HCT116 (cell line): ENCODE results near the gene NRN1. TPM values are rescaled to one million over a fixed set of nuclear protein-coding genes. Genes with fewer than 3 reads are reported as not detected.

Experiments used
- ATAC-seq: fragments of 200-7000 bp; cut with Tn5 transposase; 2 replicates; pipeline ENCODE4 v1.9.1; 2020; ENCODE audit warnings: mild to moderate bottlenecking, moderate library complexity
- BruUV-seq: library from RNA; stranded (reverse); fragments of 400-500 nt; replicated peaks from 2 replicates; lab custom pipeline; 2021; lab: Mats Ljungman, UMichigan
- CTCF ChIA-PET: fragments of 300-600 bp; sonication (Branson Sonifier 250); formaldehyde crosslinking; loops from one replicate; lab custom pipeline; 2021; ENCODE audit warnings: antibody characterized with exemption; lab: Charles Lee
- POLR2A ChIA-PET: fragments of 300-600, 350-600 bp; sonication (Branson Sonifier 250); formaldehyde crosslinking; loops from one replicate; lab custom pipeline; 2021; ENCODE audit warnings: antibody characterized with exemption; lab: Charles Lee
- RAD21 ChIA-PET, 2 experiments: fragments of 300-600 bp; sonication (Branson Sonifier 250); formaldehyde crosslinking; loops; one replicate each; lab custom pipeline; 2023; ENCODE audit warnings: low total read pairs in 2 of 2; ENCODE audit not compliant: uncharacterized antibody in 2 of 2, unreplicated experiment in 2 of 2, low non-redundant PET in 1 of 2; lab: Charles Lee
- DNase-seq: peaks from one replicate; pipeline ENCODE4 v3.0.0-alpha.2; 2010; ENCODE audit warnings: low read depth, low spot score
- H2AFZ ChIP-seq: fragments of 200-600 bp; shearing (Covaris generic), sonication (generic); 2 replicates; pipeline ENCODE4 v1.6.1; 2017; ENCODE audit warnings: low read depth, mixed run types, mixed read lengths, antibody characterized with exemption, low read length; ENCODE audit not compliant: poor library complexity, severe bottlenecking
- H3K27ac ChIP-seq: 2 replicates; pipeline ENCODE4 v1.5.1; 2012; ENCODE audit warnings: low read depth, low read length
- H3K27me3 ChIP-seq: fragments of 200-600 bp; sonication (generic); 2 replicates; pipeline ENCODE4 v1.6.1; 2016; ENCODE audit warnings: mixed run types, low read length, mixed read lengths; ENCODE audit not compliant: insufficient read depth
- H3K36me3 ChIP-seq, 2 experiments: fragments of 200-500 bp in 1 of 2; fragments of 200-600 bp in 1 of 2; sonication (Bioruptor generic) in 1 of 2; sonication (generic) in 1 of 2; 2 replicates each; pipeline versions ENCODE4 v1.5.1 to v1.6.1; 2014 to 2016; ENCODE audit warnings: low read length in 2 of 2, inconsistent platforms in 1 of 2, mixed read lengths in 1 of 2, mixed run types in 1 of 2; ENCODE audit not compliant: insufficient read depth in 2 of 2, control insufficient read depth in 1 of 2
- H3K4me1 ChIP-seq, 2 experiments: fragments of 200-600 bp in 1 of 2; sonication (generic) in 1 of 2; 2 replicates each; pipeline versions ENCODE4 v1.5.1 to v1.6.1; 2012 to 2017; ENCODE audit warnings: low read length in 2 of 2, inconsistent platforms in 1 of 2, mild to moderate bottlenecking in 1 of 2, mixed read lengths in 1 of 2, mixed run types in 1 of 2, moderate library complexity in 1 of 2; ENCODE audit not compliant: insufficient read depth in 2 of 2, control insufficient read depth in 1 of 2
- H3K4me2 ChIP-seq: fragments of 200-600 bp; sonication (generic); 2 replicates; pipeline ENCODE4 v1.6.1; 2017; ENCODE audit warnings: mixed run types, low read length, mixed read lengths
- H3K4me3 ChIP-seq, 2 experiments: fragments of 200-600 bp in 1 of 2; sonication (generic) in 1 of 2; replicated peaks in 1 of 2; 2 replicates each; pipeline ENCODE4 v1.5.1; 2011 to 2016; ENCODE audit warnings: low read length in 2 of 2, control low read depth in 1 of 2, low read depth in 1 of 2, mild to moderate bottlenecking in 1 of 2, mixed read lengths in 1 of 2, mixed run types in 1 of 2
- H3K79me2 ChIP-seq: fragments of 200-600 bp; sonication (generic); 2 replicates; pipeline ENCODE4 v1.6.1; 2017; ENCODE audit warnings: mild to moderate bottlenecking, mixed run types, low read length, moderate library complexity, mixed read lengths; ENCODE audit not compliant: insufficient read depth
- H3K9ac ChIP-seq: fragments of 200-600 bp; sonication (generic); 2 replicates; pipeline ENCODE4 v1.6.1; 2016; ENCODE audit warnings: low read length, mixed read lengths
- H3K9me2 ChIP-seq: fragments of 200-600 bp; sonication (generic), shearing (Covaris generic); 2 replicates; pipeline ENCODE4 v1.6.1; 2017; ENCODE audit warnings: mixed run types, mild to moderate bottlenecking, moderate library complexity; ENCODE audit not compliant: insufficient read depth
- H3K9me3 ChIP-seq, 2 experiments: fragments of 200-500 bp in 1 of 2; fragments of 200-600 bp in 1 of 2; sonication (Bioruptor generic) in 1 of 2; sonication (generic) in 1 of 2; 2 replicates each; pipeline ENCODE4 v1.6.1; 2014 to 2017; ENCODE audit warnings: low read length in 2 of 2, mixed read lengths in 2 of 2, inconsistent platforms in 1 of 2, low read depth in 1 of 2, mild to moderate bottlenecking in 1 of 2, mixed run types in 1 of 2, moderate library complexity in 1 of 2; ENCODE audit not compliant: control insufficient read depth in 1 of 2, insufficient read depth in 1 of 2
- H4K20me1 ChIP-seq: fragments of 200-600 bp; sonication (generic), shearing (Covaris generic); 2 replicates; pipeline ENCODE4 v1.6.1; 2017; ENCODE audit warnings: mixed run types, mild to moderate bottlenecking, moderate library complexity; ENCODE audit not compliant: insufficient read depth
- ATF3 ChIP-seq: IDR thresholded peaks from 2 replicates; pipeline ENCODE4 v1.6.1; 2012
- CEBPB ChIP-seq: IDR thresholded peaks from 2 replicates; pipeline ENCODE4 v1.6.1; 2012; ENCODE audit warnings: low read depth
- CTCF ChIP-seq, 3 experiments: fragments of 200-600 bp in 1 of 3; sonication (generic) in 1 of 3; IDR thresholded peaks in 2 of 3; conservative IDR thresholded peaks in 1 of 3; 2 replicates each; pipeline ENCODE4 v1.5.1; 2012 to 2017; ENCODE audit warnings: low read depth in 2 of 3, low read length in 2 of 3, antibody characterized with exemption in 1 of 3, borderline replicate concordance in 1 of 3, control low read depth in 1 of 3, mild to moderate bottlenecking in 1 of 3, mixed read lengths in 1 of 3, mixed run types in 1 of 3, moderate library complexity in 1 of 3; ENCODE audit not compliant: insufficient read depth in 1 of 3
- EGR1 ChIP-seq: IDR thresholded peaks from 2 replicates; pipeline ENCODE4 v1.6.1; 2012; ENCODE audit warnings: low read depth
- ELF1 ChIP-seq: IDR thresholded peaks from 2 replicates; pipeline ENCODE4 v1.6.1; 2012; ENCODE audit warnings: low read depth, borderline replicate concordance
- EZH2 ChIP-seq: fragments of 200-600 bp; sonication (generic); IDR thresholded peaks from 2 replicates; pipeline ENCODE4 v1.6.1; 2017; ENCODE audit warnings: antibody characterized with exemption, mixed run types
- EZH2phosphoT487 ChIP-seq: fragments of 200-600 bp; IDR thresholded peaks from 2 replicates; pipeline ENCODE4 v1.6.1; 2018; ENCODE audit warnings: antibody characterized with exemption, borderline replicate concordance
- FOSL1 ChIP-seq: IDR thresholded peaks from 2 replicates; pipeline ENCODE4 v1.6.1; 2012; ENCODE audit warnings: low read depth
- JUND ChIP-seq: IDR thresholded peaks from 2 replicates; pipeline ENCODE4 v1.6.1; 2012
- POLR2AphosphoS5 ChIP-seq: IDR thresholded peaks from 2 replicates; pipeline ENCODE4 v1.6.1; 2011; ENCODE audit warnings: mild to moderate bottlenecking, low read depth, low read length, moderate library complexity
- RAD21 ChIP-seq: IDR thresholded peaks from 2 replicates; pipeline ENCODE4 v1.6.1; 2012; ENCODE audit warnings: low read depth, mild to moderate bottlenecking
- SRF ChIP-seq: IDR thresholded peaks from 2 replicates; pipeline ENCODE4 v1.6.1; 2012; ENCODE audit warnings: low read depth
- TCF7L2 ChIP-seq: IDR thresholded peaks from 2 replicates; pipeline ENCODE4 v1.7.0; 2011; ENCODE audit warnings: borderline replicate concordance, inconsistent platforms; ENCODE audit not compliant: insufficient read depth, insufficient read length; ENCODE audit errors: extremely low read depth
- ZFX ChIP-seq: fragments of 450-650 bp; IDR thresholded peaks from 2 replicates; pipeline ENCODE4 v1.6.1; 2017
- ZNF274 ChIP-seq: fragments of 200-500 bp; sonication (Bioruptor generic); IDR thresholded peaks from 2 replicates; pipeline ENCODE4 v1.6.1; 2014; ENCODE audit warnings: mild to moderate bottlenecking, low read depth, low read length, inconsistent platforms
- intact Hi-C: fragments of 100-400 bp; cut with micrococcal nuclease; formaldehyde crosslinking; loops from 2 replicates; pipeline ENCODE4 v1.10.0; 2022
- total RNA-seq: library from RNA; stranded (reverse); gene quantifications from one replicate; pipeline ENCODE4 v1.2.1, GENCODE V29; 2021; ENCODE audit not compliant: unreplicated experiment
- TF ChIP-seq, protein P1 (sequence below): IDR thresholded peaks from 2 replicates; pipeline ENCODE4 v1.6.1; 2012; ENCODE audit warnings: low read depth
- TF ChIP-seq, protein P2 (sequence below): IDR thresholded peaks from 2 replicates; pipeline ENCODE4 v1.6.1; 2012

Gene NRN1
- total RNA-seq, 1 experiment from 2014 or later = not detected

- DNase-seq = no peak
Observed at GRCh38 chr6:5997420-5997987, 9.2 kb downstream of the NRN1 start.

More at GRCh38 chr6:5997420-5997987, 9.2 kb downstream of the NRN1 start:
- intact Hi-C loops = no loop called here
- ChIA-PET RAD21 (interaction anchor here in 1 of 2 experiments (0.6 kb wide), 1 partner anchor 33 kb away, joined by 3 read pairs; no protein-coding TSS in a partner anchor), CTCF (no interaction called here), POLR2A (no interaction called here)
- no peaks in the 10 kb centered on the region for H3K79me2 ChIP-seq
- no peaks in the 10 kb centered on the region for H3K4me1 ChIP-seq
- H3K9ac ChIP-seq = no peak overlapping the region
- no peak overlapping the region for H2AFZ ChIP-seq
- H4K20me1 ChIP-seq = no peaks in the 10 kb centered on the region
- no peaks in the 10 kb centered on the region for H3K9me3 ChIP-seq
- no peak overlapping the region for H3K27ac ChIP-seq
- no peaks in the 10 kb centered on the region for H3K9me2 ChIP-seq
- TF ChIP-seq RAD21 (no peak), CTCF (IDR thresholded peaks at IDR 0.05 in 2 of 3, conservative IDR thresholded peaks at IDR 0.05 in 1 of 3; ENCODE audit: borderline replicate concordance in 1 of 3, insufficient read depth in 1 of 3, low read depth in 2 of 3, low read length in 2 of 3) (no peak), ATF3 (no peak), POLR2AphosphoS5 (no peak), EZH2phosphoT487 (no peak), TCF7L2 (no peak), ELF1 (no peak), SRF (no peak), CEBPB (no peak), JUND (no peak), EZH2 (no peak), ZNF274 (no peak), FOSL1 (no peak), EGR1 (no peak), ZFX (no peak)
- TF ChIP-seq, protein P1, sequence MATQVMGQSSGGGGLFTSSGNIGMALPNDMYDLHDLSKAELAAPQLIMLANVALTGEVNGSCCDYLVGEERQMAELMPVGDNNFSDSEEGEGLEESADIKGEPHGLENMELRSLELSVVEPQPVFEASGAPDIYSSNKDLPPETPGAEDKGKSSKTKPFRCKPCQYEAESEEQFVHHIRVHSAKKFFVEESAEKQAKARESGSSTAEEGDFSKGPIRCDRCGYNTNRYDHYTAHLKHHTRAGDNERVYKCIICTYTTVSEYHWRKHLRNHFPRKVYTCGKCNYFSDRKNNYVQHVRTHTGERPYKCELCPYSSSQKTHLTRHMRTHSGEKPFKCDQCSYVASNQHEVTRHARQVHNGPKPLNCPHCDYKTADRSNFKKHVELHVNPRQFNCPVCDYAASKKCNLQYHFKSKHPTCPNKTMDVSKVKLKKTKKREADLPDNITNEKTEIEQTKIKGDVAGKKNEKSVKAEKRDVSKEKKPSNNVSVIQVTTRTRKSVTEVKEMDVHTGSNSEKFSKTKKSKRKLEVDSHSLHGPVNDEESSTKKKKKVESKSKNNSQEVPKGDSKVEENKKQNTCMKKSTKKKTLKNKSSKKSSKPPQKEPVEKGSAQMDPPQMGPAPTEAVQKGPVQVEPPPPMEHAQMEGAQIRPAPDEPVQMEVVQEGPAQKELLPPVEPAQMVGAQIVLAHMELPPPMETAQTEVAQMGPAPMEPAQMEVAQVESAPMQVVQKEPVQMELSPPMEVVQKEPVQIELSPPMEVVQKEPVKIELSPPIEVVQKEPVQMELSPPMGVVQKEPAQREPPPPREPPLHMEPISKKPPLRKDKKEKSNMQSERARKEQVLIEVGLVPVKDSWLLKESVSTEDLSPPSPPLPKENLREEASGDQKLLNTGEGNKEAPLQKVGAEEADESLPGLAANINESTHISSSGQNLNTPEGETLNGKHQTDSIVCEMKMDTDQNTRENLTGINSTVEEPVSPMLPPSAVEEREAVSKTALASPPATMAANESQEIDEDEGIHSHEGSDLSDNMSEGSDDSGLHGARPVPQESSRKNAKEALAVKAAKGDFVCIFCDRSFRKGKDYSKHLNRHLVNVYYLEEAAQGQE = no peak
- TF ChIP-seq, protein P2, sequence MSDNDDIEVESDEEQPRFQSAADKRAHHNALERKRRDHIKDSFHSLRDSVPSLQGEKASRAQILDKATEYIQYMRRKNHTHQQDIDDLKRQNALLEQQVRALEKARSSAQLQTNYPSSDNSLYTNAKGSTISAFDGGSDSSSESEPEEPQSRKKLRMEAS = no peak
- no TSS peak for BruUV-seq
- ATAC-seq = no peak
- no peaks in the 10 kb centered on the region for H3K27me3 ChIP-seq
- H3K36me3 ChIP-seq = no peaks in the 10 kb centered on the region
- H3K4me2 ChIP-seq = no peak overlapping the region
- no peak overlapping the region for H3K4me3 ChIP-seq
